CD4-positive, alpha-beta T cell treated with Interleukin-10 for 1 hour (primary cell): ENCODE results near the gene FBXL14.
"Not testable (repeated sequence)": the region's sequence is repeated elsewhere in the genome, so short reads cannot be mapped to it uniquely, and the experiment has no call there.

ENCODE experiments used
- DNase-seq: peaks from one replicate; pipeline ENCODE4 v3.0.0-alpha.2; 2020

The FBXL14 gene

DNA sequence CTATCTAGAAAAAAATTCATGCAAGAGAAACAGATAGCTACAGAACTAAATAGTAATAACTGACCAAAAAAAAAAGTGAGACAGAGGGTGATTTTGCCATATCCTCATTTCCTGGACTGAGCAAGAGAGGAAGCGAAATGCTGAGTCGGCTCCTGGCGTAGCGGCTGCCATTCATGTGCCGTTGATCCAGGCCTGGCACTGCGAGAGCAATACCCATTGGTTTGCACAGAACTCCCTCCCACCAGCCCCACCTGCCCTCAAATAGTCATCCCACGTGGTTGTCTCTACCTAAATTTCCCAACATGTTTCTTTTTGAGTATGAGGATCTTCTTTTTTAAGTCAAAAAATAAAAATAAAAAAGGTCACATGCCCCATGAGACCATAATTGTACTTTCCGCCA is 25.2 kb upstream of the FBXL14 start:
- DNase-seq, result no peak

DNA sequence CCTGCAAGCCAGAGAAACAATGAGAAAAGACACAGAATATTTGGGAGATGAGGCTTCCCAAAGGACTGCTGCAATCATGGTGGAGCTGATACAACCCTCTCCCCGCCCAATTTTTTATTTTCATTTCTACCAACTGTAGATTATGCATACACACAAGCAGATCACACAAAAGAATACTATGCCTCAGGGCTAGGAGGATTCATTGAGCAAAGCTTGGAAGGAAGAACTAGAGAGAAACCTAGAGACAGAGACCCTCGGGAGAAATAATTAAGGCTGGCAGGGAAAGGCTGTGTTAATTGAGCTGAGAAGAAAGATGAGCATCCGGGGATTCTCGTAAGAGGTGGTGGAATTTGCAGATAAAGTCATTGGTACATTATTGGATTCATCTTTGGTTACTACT is 24.8 kb upstream of the FBXL14 start:
- DNase-seq, result no peak

DNA sequence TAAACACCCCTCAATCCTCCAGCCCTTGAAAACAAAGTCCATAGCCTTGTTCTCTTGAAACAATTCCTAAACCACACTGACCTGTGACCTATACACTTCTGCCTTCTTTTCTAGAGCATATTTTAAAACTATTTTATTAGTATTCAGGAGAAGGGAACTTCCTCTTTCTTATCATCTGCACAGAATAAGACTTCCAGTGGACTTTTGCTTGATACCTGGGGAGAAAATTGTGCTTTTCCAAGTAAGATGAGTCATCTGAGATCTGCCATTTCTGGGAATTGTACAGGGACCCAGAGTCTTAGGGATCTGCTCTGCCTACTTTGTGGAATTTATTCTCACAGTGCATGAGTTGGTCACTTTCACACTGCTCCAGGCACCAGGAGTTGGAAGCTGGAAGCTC is 24.1 kb upstream of the FBXL14 start:
- no peak for DNase-seq

DNA sequence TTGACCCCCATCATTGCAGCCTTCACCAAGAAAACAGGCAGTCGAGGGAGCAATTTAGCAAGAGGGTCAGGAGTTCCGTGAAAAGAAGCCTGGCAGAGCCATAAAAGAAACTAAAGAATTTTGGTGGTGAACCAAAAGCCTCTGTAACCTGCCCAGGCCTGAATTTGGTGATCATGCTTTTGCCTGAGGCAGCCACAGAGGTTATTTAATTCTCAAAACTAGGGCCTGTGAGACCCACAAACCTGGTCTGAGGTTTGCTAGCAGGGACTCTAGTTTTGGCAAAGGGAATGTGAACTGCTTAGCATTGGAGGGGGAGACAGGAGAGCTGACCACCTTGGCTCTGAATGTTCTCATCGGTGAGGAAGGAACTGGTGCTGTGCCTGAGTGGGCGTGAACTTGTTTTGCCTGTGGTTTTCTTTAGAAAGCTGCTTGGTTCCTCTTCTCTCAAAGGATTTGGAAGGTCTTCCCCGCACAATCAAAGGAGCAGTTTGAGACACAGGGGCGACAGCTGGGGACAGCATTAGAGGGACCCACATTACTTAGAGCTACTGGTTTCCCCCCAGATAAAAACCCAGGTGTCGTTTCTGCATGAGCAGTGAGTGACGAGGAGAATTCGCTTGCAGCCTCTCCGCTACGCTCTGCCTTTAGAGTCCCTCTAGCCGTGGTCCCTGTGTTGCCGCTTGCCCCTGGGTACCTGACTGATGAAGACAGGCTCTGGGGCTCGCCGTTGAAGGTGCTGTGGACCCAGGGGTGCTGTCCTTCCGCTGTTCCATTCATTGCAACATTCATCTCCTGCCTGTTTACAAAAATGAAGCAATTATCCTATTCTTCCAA is 22.1 kb upstream of the FBXL14 start:
- DNase-seq, result no peak

DNA sequence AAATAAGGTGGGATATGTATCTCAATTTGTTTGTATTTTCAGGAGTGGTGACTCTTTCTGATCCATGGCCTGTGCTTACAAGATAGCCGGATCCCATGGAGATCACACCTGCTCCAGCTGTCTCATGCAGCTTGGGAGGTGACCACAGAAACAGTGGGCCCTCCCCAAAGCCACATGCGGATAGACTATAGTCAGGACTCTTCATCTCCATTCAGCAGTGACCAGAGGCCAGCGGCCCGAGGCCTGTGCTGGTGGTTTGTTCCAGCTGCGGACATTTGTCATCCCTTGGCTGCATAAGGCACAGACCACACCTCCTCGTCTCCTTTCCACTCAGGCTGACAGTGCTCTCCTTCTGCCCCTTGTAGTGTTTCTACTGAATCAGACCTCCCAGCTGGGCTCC is 20.0 kb upstream of the FBXL14 start:
- DNase-seq, result no peak

DNA sequence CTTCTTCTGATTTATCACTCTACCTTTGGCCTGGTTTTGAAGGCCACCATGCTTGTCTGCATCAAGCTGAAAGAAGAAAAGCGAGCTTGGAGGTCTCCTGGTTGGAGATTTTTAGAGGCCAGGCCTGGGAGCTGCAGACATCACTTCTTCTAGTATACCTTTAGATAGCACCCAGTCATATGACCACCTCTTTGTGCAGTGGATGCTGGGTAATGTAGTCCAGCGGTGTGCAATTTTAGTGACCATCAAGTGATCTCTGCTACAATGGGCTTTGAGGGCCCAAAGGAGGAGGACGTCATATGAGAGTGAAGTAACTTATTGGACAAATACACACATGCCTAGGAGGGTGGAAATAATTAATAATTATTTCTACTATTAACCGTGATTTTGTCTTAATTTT is 19.5 kb upstream of the FBXL14 start:
- DNase-seq, result no peak

DNA sequence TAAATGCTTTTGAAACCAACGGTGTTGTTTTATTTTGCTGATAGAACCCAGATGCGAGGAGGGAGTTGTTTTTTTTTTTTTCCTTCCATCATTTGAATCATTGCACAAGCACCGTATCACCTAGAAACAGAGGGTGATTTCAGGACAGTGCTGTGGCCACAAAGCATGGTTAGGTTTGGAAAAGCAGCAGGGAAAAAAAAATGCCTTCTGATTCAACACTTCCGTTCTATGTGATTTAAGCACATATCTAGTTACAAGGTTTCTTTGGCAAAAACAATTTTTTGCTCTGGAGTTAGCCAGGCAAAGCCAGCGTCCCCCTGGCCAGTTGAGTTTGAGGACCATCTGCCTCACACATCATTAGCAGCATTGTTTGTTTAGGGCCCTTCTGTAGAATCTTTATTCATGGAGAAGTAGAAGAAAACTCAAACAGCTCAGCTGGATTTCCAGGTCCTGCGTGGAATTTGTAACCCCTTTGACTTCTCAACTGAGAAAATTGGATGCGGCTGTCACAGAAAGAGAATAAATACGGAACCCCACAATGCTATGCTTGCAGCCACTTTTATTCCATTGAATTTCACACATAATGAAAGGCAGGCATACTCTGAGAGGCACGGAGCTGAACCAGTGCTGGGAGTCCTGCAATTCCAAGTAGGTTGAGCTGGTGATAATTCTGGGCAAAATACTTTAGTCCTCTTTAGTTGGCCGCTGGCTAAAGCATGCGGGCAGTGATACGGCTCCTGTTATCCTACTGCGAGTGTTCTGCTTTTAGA is 17.6 kb upstream of the FBXL14 start:
- DNase-seq, result no peak

DNA sequence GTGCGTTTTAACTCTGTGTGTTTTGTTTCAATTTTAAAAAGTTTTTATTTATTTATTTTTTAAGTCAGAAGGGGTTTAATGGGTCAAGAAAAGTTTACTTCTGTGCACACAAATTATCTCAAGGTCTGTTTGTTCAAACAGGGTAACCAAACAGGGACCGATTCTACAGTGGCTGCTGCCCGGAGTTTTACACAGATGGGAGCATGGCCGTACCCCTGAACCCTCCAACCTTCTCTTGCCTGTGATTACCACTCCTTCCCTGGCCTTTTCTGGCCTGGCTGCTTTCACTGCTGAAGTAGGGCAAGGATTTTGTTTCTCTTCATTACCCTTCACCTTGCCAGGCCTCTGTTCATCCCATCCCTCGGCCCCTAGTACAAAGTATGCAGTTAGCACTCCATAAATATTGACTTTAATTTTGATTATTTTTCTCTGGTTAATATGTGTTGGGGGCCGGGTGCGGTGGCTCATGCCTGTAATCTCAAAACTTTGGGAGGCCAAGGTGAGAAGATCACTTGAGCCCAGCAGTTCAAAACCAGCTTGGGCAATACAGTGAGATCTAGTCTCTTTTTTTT is 15.8 kb upstream of the FBXL14 start:
- no peak for DNase-seq

DNA sequence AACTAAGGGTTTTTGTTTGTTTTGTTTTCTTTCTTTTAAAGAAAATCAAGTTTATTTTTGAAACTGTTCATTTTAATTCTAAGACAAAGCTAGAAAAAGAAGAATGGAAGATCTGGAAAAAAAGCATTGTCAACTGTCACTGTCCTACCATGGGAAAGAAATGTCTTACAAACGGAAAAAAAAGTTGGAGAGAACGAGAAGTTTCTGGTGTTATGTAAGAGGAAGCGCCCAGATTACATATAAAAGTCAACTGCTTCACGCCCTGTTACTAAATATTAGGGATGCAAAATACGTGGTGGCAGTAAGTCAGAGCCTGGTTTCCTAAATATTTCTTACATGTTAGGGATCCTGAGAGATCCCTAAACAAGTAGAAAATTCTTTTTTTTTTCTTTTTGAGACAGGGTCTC is 14.3 kb upstream of the FBXL14 start:
- DNase-seq, result no peak

DNA sequence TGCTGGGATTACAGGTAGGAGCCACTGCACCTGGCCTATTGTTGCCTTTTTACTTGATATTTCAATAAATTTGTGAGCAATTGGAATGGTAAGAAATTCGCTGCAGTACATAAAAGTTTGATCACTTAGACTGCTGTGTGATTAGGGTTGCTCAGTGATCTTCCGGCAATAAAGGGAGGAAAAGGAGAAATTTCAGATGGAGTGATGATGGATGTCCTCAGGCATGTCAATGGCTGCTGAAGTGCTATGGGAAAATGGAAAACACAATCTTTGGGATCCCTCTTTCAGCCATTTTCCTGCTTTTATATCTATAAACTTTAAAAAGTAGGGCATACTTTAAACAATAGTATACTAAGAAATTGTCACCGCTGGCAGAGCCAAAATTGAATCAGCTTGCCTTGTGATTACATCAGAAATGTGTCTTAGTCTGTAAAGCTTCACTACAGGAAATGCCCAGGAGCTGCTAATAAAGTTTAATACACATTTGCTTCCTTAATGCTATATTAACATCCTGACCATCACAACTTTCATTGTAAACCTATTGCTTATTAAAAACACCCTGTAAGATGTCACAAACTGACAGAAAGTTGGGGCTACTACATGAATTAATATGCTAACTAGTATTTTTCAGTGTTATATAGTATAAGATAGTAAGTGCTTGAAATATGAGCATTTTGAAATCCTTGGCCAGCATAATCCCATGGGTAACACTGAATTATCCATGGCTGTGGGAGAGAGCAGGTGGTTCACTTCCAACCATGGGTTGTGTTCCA is 13.7 kb upstream of the FBXL14 start:
- DNase-seq, result no peak

DNA sequence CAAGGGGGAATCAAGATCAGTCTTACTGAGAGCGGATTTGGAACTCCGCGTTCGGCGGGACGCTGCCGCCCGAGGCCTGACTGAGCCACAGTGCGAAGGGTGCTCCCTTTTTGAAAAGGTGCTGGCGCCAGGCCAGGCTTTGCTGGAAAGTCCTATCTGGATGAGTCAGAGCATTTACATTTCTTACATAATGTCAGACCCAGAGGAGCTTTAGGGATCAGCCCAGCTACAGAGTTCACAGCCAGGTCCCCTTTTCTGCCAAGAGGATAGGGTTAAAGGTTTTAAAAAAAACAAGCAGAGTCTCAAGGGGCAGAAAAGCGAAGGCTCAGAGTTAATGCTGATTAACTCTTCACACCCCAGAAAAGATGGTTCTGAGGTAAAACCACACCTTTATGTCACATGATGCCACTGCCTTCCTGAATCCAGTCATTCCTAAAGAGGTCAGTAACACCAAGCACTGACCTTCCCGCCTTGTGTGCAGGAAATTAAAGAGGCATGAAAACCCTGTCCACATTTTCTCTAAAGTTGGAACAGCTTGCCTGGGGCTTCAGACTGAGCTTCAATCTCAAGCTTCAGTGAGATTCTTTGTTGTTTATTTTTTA is 11.7 kb upstream of the FBXL14 start:
- DNase-seq, result peak; percentile 44

DNA sequence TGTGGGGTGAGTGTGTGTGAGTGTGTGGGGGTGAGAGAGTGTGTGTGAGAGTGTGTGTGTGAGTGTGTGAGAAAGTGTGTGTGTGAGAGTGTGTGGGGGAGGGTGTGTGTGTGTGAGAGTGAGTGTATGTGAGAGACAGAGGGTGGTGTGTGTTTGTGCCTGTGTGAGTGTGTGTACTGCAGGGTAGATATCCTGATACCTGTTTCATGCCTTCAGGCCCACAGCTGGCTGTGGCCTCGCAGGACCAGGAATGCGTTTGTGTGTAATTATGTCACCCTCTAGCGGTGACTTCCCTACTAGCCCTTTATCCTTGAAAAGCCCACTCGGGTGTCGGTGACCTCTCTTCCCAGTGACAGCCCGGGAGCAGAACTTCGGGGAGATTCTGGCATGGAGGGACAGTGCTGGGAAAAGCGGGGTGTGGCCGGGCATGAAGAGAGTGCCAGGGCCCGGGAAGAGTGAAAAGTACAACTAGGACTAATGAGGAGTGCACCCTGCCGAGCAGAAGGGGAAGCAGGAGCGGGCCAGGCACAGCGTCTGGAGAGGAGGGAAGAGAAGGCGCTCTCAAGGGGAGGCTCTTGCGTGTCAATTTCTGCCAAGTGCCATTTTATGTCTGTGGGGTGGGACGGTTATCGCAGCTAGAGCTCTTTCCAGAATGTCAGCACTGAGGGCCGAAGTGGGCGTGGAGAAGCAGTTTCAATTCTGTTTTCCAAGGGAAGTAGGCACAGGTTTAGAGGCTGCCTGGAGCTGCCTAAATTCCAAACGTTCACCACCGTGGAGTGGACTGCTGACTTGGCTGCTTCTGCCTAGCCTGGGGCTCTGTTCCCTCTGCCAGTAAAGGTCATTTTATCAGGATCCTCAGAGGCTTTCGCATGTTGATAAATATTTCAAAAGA is 11.0 kb upstream of the FBXL14 start:
- DNase-seq, result peak; percentile 80

DNA sequence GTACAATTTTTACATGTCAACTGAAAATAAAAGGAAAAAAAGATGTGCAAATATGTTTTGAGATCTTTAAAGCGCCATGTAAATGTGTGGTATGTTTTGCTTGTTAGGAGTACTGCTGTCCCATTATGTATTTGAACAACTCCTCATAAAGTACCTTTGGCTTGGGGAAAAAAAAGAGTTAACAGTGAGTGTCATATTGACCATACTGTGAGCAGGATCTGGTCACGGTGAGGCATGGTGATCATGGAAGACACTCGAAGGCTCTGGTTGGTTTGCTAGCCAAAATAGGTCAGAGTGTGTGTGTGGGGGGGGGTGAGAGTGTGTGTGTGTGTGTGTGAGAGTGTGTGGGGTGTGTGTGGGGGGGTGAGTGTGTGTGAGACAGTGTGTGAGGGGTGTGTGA is 10.1 kb upstream of the FBXL14 start:
- DNase-seq, result no peak

DNA sequence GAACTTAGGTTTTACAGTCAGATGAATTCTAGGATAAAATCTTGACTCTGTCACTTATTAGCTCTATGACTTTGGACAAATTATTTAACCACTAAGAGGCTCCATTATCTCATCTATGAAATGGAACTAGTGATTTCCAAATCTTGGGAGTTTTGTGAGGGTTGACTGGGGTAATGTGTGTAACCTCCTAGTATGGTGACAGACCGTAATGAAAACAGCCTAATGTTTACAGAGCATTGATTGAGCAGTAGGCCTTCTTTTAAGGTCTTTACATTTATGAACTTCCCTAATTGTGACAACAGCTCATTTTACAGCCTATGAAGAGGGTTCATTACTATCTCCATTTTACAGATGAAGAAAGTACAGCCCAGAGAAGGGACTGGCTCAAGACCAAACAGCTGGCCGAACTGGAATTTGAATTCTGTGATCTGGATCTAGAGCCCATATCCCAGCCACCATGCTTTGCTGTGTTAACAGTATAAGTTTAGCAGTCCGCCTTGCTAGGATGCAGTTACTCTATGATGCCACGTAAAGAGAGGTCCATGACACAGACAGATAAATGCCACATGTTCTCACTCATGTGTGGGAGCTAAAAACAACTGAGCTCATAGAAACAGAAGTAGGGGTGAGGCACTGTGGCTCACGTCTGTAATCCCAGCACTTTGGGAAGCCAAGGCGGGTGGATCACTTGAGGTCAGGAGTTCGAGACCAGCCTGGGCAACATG is 9.1 kb upstream of the FBXL14 start:
- no peak for DNase-seq

DNA sequence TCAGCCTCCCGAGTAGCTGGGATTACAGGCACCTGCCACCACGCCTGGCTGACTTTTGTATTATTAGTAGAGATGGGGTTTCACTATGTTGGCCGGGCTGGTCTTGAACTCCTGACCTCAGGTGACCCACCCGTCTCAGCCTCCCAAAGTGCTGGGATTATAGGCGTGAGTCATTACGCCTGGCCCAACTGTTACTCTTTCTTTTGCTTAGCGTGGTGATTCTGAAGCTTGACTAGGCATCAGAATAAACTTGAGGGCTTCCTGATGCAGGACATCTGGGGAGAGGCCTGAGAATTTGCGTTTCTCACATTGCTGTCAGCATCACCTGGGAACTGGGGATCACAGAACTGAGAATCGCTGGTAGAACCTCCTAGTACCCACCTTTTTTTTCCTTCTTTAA is 8.3 kb upstream of the FBXL14 start:
- DNase-seq, result not testable (repeated sequence)

DNA sequence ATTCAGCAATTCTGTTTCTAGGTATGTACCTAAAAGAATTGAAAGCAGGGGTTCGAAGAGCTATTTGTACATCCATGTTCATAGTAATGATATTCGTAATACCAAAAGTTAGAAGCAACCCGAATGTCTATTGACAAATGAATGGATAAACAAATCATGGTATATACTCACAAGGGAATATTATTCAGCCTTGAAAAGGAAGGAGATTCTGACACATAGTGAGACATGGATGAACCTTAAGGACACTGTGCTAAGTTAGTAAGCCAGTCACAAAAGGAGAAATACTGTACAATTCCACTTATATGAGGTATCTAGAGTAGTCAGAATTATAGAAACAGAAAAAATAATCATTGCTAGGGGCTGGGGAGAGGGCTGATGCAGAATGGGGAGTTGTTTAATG is 4.4 kb upstream of the FBXL14 start:
- no peak for DNase-seq

DNA sequence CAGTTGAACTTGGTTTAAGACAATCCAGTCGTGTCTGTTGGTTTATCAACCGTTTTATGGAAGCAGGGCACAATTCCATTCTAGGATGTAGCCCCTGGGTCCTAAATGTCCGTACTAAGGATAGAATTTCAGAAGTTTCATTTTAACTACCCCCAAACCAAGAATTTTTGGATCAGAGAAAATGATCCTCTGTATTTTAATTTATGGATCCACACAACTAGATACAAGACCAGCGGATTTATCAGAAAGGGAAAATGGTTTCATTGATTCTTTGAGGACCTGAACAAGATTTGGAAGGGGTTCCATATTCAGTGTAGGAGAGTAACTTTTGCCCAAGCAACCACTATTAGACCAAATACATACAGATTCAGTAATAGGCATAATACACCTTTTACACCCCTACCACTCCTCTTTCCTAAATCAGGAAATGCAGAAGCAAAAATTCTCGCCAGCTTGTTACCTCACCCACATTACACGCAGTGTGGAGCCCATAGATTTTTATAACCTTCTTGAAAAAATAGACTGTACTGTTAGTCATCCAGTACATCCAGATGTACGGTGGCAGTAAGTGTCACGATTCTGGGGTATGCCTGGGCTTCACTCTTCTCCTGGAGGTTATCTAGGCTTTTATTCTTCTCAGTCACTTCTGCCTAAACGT is 1.4 kb upstream of the FBXL14 start:
- DNase-seq, result no peak

DNA sequence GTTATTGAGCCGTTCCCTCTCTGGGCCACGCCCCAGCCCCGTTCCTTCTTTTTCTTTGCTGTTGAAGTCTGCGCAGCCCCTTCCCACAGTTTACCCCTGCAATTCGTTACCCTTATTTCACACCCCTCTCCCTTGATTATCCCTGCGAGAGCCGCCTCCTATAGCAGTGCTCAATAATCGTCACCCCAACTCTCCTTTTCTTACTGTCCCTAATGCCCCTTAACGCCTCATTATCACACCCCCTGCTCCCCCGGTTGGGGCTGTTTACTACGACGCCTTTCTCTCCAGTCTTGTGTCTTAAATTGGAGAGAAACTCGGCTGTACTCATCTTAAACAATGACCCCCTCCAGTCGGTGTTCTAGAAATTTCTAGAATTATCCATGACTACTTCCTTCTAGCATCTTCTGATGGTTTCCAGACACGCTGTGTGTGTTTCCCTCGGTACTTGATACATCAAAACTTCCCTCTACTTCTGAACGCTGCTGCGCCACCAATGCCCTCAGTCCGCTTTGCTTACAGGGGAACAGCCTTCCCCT is 713 bp upstream of the FBXL14 start:
- no peak for DNase-seq

DNA sequence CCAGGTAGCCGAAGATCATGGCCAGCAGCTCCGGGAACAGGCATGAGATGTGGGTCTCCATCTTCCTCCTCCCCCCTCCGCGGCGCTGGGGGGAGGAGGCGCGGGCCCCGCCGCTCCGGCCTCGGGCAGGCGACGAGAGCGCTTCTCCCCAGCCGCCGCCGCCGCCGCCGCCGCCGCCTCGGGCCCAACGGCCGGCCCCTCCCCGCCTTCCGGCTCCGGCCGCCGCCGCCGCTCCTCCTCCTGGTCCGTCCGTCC is 448 bp downstream of the FBXL14 start:
- DNase-seq, result no peak

DNA sequence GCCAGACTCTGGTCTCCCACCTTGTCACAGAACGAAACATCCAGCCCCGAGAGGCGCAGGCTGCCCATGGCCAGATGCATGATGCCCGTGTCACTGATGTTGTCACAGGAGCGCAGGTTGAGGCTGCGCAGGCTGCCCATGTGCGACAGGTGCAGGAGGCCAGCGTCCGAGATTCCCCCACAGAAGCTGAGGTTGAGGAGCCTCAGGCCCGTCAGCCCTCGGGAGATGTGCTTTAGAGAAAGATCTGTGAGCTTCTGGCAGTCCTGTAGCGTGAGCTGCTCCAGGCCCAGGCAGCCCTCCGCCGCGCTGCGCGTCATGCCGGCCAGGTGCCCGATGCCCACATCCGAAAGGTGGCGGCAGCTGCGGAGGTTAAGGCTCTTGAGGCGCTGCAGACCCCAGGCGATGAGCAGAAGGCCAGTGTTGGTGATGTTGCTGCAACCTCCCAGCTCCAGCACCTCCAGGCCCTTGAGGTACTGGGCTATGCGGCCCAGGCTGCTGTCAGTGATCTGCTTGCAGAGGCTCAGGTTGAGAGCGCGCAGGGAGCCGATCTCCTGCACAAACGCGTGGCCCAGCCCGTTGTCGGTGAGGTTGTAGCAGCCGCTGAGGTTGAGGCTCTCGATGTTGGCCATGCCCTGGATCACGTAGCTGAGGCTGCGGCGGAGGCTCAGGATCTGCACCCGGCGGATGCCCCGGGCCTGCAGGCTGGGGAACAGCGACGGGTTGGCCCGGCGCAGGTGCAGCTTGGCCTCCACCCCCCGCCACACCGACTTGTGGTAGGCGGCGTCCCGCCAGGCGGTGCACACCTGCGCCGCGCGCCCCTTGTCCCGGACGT is 991 bp downstream of the FBXL14 start:
- peak; percentile 53 for DNase-seq
